ENCODE measurements around the gene BCHE. TPM values are rescaled to one million over a fixed set of nuclear protein-coding genes. Genes with fewer than 3 reads are reported as not detected.
A peak's percentile ranks its signal among the peaks of the same experiment; 100 is the strongest.

BCHE gene
- 2.9 TPM for total RNA-seq

DNA sequence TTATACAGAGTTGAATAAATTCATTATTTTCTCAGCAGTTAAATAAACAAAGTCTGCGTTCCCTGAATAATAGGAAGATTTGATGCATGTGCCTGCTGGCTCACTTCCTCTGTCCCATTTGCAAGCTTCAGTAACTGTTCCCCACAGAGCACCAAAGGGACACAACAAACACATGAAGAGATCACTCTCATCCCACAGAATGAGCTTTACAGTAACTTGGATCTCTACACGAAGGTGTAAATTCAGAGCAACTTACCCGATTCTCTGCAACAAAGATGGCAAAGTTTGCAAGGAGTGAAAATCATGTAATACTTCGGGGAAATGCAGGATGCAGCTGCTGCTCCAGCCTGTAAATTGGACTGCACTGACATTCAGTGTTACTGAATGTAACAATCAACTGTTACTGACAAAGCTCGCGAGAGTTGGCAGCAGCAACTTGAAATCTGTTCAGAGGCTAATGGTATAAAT, at the start of gene BCHE:
Gene BCHE (minus strand): TSS at position 366 of the 468 bp plus-strand sequence. CDS start 6,390 bp downstream, outside the sequence.
- H3K27me3 ChIP-seq = no peaks in the 10 kb centered on the region
- no peak within 1 kb of the TSS for H3K27ac ChIP-seq
- no peaks in the 10 kb centered on the region for H3K4me1 ChIP-seq
- H3K4me3 ChIP-seq = peak within 1 kb of the TSS; percentile 15 to 37
- H3K9me3 ChIP-seq = no peaks in the 10 kb centered on the region
- no peak for DNase-seq (ENCODE audit: extremely low spot score in 2 of 2)
- intact Hi-C loops (cut with DNase I) = no loop called here
- H3K36me3 ChIP-seq = no peaks in the 10 kb centered on the region
- TF ChIP-seq, protein P1, sequence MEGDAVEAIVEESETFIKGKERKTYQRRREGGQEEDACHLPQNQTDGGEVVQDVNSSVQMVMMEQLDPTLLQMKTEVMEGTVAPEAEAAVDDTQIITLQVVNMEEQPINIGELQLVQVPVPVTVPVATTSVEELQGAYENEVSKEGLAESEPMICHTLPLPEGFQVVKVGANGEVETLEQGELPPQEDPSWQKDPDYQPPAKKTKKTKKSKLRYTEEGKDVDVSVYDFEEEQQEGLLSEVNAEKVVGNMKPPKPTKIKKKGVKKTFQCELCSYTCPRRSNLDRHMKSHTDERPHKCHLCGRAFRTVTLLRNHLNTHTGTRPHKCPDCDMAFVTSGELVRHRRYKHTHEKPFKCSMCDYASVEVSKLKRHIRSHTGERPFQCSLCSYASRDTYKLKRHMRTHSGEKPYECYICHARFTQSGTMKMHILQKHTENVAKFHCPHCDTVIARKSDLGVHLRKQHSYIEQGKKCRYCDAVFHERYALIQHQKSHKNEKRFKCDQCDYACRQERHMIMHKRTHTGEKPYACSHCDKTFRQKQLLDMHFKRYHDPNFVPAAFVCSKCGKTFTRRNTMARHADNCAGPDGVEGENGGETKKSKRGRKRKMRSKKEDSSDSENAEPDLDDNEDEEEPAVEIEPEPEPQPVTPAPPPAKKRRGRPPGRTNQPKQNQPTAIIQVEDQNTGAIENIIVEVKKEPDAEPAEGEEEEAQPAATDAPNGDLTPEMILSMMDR (IDR thresholded peaks at IDR 0.05) = no peak
- TF ChIP-seq POLR2A (IDR thresholded peaks at IDR 0.05) (no peak), POLR2AphosphoS5 (IDR thresholded peaks at IDR 0.05; ENCODE audit: insufficient read depth in 1 of 2, low read depth in 1 of 2) (no peak)

DNA sequence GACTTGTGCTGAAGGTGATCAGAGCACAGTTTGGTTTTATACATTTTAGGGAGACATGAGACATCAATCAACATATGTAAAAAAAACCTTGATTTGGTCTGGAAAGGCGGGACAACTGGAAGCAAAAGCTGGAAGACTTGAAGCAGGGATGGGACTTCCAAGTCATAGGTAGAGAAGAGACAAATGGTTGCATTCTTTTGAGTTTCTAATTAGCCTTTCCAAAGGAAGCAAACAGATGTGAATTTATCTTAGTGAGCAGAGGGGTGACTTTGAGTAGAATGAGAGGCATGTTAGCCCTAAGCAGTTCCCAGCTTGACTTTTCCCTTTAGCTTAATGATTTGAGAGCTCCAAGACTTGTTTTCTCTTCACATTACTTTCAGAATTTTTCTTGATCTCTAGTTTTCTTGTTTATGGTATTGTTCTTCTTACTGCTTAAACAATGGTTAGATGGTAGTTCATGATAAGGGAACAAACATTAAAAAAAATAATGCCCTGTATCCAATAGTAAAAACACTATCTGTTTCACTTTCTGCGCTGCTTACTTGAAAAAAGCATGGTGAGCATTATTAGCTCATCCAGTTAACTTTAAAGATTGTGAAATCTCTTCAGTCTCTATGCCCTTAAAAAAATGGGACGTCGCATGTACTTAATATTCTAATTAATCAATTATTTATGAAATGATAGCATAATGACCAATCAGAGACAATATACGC, 48.5 kb upstream of the BCHE start:
- intact Hi-C loops (cut with DNase I) = no loop called here
- no peak for DNase-seq (ENCODE audit: extremely low spot score in 2 of 2)
- Histone ChIP-seq H3K36me3 (no peaks in the 10 kb centered on the region), H3K4me3 (no peak overlapping the region), H3K27ac (no peak overlapping the region), H3K27me3 (no peaks in the 10 kb centered on the region), H3K9me3 (no peaks in the 10 kb centered on the region), H3K4me1 (no peaks in the 10 kb centered on the region)
- TF ChIP-seq POLR2A (IDR thresholded peaks at IDR 0.05) (no peak), POLR2AphosphoS5 (IDR thresholded peaks at IDR 0.05; ENCODE audit: insufficient read depth in 1 of 2, low read depth in 1 of 2) (no peak)
- TF ChIP-seq, protein P1 (IDR thresholded peaks at IDR 0.05) = no peak

DNA sequence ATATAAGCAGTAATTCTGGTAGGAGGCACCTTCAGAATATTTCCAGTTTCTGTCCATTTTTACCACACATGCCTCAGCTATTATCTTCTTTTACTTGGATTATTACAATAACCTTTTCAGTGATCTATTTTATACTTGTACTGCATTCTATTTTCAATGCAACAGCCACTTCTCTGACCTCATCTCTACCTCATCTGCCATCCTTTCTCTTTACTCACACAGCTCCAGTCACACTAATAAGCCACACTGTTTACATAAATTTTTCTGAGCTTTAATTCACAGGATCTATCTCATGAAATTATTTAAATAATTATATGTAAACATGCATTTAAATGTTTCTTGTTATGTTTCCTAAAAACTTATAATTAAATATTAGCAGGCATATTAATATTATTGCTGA, 47.3 kb upstream of the BCHE start:
- no peaks in the 10 kb centered on the region for H3K4me1 ChIP-seq
- no peaks in the 10 kb centered on the region for H3K27me3 ChIP-seq
- H3K9me3 ChIP-seq = no peaks in the 10 kb centered on the region
- TF ChIP-seq POLR2A (IDR thresholded peaks at IDR 0.05) (no peak), POLR2AphosphoS5 (IDR thresholded peaks at IDR 0.05; ENCODE audit: insufficient read depth in 1 of 2, low read depth in 1 of 2) (no peak)
- TF ChIP-seq, protein P1 (IDR thresholded peaks at IDR 0.05) = no peak
- intact Hi-C loops (cut with DNase I) = no loop called here
- H3K4me3 ChIP-seq = peak overlapping the region in 1 of 2 donors; percentile 19
- DNase-seq (ENCODE audit: extremely low spot score in 2 of 2) = no peak
- H3K27ac ChIP-seq = no peak overlapping the region
- no peaks in the 10 kb centered on the region for H3K36me3 ChIP-seq

DNA sequence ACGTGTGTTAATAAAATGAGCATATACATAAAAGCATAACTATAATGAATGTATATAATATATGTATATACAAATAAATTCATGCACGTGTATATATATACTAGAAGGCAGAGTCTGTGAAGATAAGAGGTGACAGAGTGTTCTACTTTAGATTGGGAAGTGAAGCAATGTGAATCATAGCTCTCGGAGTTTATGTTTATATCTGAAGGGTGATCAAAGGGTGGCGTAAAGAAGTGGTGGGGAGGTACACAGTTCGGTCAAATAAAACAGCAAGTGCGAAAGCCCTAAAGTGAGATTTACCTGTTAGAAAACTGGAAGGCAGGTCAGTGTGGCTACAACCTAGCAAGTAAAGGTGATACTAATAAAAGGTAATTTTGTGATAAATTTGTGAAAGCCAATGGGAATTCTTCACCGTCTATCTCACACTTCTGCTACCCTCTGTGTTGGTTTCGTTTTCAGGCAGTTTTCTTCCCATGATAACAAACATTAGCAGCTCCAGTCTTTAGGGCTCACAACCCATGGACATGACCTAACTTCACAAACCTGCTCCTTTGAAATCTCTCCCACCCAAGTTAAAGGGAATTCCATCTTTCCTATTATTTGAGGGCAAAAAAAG, 46.7 kb upstream of the BCHE start:
- no peaks in the 10 kb centered on the region for H3K9me3 ChIP-seq
- no peak for TF ChIP-seq POLR2AphosphoS5 (IDR thresholded peaks at IDR 0.05; ENCODE audit: insufficient read depth in 1 of 2, low read depth in 1 of 2)
- TF ChIP-seq, protein P1 (IDR thresholded peaks at IDR 0.05) = no peak
- TF ChIP-seq POLR2A (IDR thresholded peaks at IDR 0.05) = no peak
- H3K36me3 ChIP-seq = no peaks in the 10 kb centered on the region
- H3K4me3 ChIP-seq = peak overlapping the region in 1 of 2 donors; percentile 19
- intact Hi-C loops (cut with DNase I) = no loop called here
- H3K27me3 ChIP-seq = no peaks in the 10 kb centered on the region
- no peaks in the 10 kb centered on the region for H3K4me1 ChIP-seq
- no peak overlapping the region for H3K27ac ChIP-seq
- DNase-seq (ENCODE audit: extremely low spot score in 2 of 2) = no peak

DNA sequence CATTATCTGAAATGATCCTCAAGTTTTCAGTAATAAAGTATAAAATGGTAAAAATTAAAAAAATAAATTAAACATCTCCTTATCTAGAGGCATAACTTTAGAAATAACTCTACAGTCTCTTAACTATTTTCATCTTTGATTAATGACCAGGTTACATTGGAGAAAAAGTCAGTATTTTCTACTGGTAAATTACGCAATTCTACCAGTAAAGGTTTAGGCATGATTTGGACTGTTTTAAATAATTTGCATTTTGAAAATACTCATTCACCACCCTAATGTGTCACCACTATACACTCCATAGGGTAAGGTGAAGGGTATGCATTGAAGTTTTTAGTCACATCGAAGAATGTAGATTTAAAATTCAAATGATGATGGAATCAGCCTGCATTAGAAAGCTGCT, 45.9 kb upstream of the BCHE start:
- TF ChIP-seq POLR2AphosphoS5 (IDR thresholded peaks at IDR 0.05; ENCODE audit: insufficient read depth in 1 of 2, low read depth in 1 of 2) (no peak), POLR2A (IDR thresholded peaks at IDR 0.05) (no peak)
- TF ChIP-seq, protein P1 (IDR thresholded peaks at IDR 0.05) = no peak
- Histone ChIP-seq H3K27ac (no peak overlapping the region), H3K27me3 (no peaks in the 10 kb centered on the region), H3K36me3 (no peaks in the 10 kb centered on the region), H3K4me1 (no peaks in the 10 kb centered on the region), H3K9me3 (no peaks in the 10 kb centered on the region), H3K4me3 (no peak overlapping the region)
- intact Hi-C loops (cut with DNase I) = no loop called here
- DNase-seq (ENCODE audit: extremely low spot score in 2 of 2) = no peak

All from vagina (tissue), 2 donors.